GM18873 (cell line): ENCODE measurements around the gene POLDIP2.
"Not testable (repeated sequence)": the region's sequence is repeated elsewhere in the genome, so short reads cannot be mapped to it uniquely, and the experiment has no call there.

Experiments used
- ATAC-seq: cut with Tn5 transposase; IDR thresholded peaks from one replicate; pipeline ENCODE4 v1.9.1; 2021; ENCODE audit warnings: mild to moderate bottlenecking, moderate library complexity, moderate number of reproducible peaks; ENCODE audit not compliant: unreplicated experiment, low FRiP score

POLDIP2 gene

DNA sequence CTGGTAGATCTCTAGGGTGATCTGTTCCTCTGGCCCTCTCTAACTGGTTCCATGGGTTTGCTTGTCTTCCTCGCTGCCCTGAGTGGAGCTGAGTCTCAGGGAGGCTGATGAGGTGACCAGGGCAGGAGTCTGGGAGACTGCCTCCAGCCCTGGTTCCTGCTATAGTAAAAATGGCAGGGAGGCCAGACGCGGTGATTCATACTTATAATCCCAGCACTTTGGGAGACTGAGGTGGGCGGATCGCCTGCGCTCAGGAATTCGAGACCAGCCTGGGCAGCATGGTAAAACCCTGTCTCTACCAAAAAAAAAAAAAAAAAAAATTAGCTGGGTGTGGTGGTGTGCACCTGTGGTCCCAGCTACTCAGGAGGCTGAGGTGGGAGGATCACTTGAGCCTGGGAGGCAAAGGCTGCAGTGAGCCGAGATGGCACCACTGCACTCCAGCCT, 18.5 kb downstream of the POLDIP2 start:
- ATAC-seq: not testable (repeated sequence)

DNA sequence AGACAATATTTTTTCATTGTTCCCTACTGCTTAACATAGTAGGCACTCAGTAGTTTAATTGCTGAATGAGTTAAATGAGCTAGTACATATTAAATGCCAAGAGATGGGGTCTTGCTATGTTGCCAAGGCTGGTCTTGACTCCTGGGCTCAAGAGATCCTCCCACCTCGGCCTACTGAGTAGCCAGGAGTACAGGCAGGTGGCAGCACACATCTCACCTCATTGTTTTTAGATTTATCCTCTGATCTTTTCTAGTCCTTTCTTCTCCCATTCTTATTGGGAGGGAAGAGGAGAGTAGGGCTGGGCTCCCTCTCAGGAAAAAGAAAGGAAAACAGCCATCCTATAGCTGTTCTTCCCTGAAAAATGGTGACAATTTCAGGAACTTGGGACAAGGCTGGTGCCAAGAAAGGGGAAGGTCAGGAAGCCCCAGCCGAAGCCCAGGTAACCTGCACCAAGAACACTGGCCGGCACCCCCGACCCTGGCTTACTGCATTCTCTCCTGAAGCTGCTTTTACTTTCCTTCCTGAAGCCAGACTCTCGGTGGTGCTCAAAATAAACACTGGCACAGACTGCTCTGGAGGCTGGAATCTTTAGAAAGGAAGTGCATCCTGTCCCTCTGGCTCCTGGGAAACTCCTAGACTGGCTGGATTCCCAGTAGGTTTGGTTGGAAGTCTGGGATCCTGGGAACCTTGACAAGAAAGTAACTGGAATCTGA, 19.1 kb downstream of the POLDIP2 start:
- ATAC-seq: no peak

- ATAC-seq: no peak
Measured at GRCh38 chr17:28335959-28336871, 21.1 kb downstream of the POLDIP2 start.

DNA sequence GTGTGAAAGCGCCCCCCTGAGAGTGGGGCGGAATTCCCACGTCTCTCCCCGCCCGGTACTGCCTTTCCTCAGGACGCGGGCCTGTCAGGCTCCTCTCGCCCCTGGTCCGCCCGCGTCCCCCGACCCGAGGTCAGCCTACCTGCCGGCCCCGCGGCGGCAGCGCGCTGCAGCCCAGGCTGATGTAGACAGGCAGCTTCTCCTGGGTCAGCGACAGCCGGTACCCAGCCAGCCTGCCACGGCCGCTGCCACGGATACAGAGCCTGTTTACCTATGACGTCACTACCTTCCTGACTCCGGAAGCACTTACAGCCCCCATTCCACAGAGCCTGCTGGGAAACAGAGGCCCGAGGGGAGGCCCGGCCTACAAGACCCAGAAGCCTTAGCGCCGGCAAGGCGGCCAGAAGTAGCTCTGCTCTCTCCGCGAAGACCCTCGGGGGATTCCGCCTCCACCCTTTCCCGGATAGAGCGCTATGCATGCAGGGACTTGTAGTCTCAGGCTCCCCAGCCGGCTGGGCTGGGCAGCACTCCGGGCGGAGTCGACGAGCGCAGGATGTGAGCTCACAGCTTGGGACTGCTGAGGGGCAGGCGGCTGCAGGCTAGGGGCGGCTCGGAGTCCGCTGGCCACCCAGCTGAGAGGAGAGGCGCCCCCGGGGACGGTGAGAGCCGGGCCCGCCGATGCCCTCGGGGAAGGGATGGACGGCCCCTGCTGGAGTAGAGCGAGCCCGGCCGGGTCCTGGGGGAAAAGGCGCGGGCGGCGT, 21.9 kb downstream of the POLDIP2 start, which contains the start of the genes IFT20 and TNFAIP1:
IFT20 (minus strand) TSS at position 272 of the 758 bp plus-strand sequence. CDS start 3,487 bp downstream, outside the sequence.
TNFAIP1 (plus strand) TSS at position 561 of the 758 bp plus-strand sequence. CDS start 3,761 bp downstream, outside the sequence.
- peak; percentile 93 for ATAC-seq

DNA sequence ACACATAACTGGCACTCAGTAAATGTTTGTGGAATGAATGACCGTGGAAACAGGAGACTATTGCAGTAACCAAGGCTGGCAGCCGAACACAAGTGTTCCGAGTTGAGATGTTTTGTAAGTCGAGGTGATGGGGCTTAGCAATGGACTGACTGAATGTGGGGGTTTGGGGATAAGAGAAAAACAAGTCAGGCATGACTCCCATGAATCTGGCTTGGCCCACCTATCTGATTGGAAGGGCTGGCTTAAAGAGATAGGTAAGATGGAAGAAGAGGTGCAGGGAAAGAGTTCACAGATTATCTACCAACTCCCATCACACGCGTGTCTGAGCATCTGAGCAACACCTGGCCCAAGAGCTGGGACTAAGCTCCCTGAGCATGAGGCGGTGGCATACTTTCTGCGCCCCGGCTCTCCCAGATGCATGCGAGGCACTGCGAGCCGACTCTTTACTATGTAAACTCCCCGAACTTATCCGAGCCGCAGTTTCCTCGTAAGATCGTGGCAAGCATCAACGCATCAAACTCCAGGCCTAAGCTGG, 22.6 kb downstream of the POLDIP2 start:
- ATAC-seq: no peak

DNA sequence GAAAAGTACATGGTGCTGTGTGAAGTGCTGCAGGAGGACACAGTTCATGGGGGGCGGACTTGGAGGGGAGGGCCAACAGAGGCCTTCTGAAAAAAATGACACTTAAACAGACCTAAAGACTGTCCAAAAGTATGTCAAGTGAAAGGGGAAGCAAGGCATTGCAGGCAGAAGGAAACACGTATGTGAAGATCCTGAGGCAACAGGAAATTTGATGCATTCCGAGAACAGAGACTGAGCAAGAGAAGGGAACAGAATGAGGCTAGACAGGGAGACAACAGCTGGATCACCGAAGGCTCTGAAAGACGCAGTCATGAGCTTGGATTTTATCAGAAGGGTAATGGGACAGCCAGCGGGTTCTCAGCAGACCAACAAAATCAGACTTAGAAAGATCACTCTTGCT, 23.2 kb downstream of the POLDIP2 start:
- ATAC-seq: no peak

DNA sequence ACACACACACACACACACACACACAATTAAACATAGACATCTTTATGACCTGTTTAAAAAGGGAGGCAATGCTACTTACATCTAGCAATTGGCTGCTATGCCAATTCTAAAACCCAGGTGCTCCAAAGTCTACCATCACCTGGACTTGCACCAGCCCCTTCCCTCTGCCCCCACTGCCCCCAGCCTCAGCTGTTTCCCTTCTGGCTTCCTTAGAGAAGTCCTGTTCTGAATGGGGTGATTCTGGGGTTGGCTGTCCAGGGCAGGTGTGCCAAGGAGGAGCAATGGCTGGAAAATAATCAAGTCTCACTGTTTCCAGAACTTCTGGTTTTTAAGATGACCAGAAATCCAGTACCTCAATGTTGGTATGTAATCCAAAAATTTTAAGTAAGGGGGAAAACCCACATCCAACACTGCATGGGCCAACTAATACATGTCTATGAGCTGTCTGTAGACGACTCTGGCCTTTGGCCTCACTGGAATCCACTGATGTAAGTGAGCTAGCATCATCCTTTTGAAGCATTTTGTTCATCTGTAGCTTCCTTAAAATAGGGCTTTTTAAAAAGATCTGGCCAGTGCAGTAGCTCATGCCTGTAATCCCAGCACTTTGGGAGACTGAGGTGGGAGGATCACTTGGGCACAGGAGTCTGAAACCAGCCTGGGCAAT, 24.1 kb downstream of the POLDIP2 start:
- ATAC-seq: no peak

- ATAC-seq: no peak
Measured at GRCh38 chr17:28331891-28332420, 25.4 kb downstream of the POLDIP2 start.

- no peak for ATAC-seq
Measured at GRCh38 chr17:28330671-28331070, 26.7 kb downstream of the POLDIP2 start.

DNA sequence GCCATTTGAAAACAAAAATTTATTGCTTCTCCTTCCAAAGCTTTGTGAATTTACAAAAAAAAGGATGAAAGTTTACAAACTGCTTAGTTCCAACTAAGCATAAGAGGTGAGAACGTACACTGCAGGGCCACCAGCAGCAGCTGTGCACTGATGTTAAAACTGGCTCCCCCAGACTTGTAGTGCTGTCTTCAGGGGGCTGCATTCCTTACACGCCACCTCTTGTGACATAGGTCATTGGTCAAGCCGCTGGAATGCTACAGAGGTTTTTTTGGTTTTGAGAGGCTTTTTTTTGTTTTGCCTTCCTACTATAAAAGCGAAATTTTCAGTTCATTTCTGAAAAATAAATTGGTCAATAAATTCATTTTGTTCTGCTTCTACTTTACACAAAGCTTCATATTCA, 29.0 kb downstream of the POLDIP2 start:
- ATAC-seq: no peak

DNA sequence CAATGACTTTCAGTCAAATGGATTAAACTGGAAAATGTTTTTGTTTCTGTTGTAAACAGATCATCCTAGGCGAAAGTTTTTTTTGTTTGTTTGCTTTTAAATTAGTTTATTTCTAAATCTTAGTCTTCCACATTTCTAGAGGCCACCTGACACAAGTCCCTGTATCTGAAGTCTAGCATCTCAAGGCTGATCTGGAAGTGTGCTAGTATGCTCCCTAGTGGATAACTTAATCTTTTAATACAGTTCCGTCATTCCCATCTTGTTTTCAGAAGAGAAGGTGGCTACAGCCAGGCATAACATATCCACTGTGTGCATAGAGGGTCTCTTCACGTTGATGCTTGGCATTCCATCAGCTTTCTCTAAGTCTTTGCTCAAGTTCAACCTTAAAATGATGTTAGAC, 29.6 kb downstream of the POLDIP2 start:
- no peak for ATAC-seq

DNA sequence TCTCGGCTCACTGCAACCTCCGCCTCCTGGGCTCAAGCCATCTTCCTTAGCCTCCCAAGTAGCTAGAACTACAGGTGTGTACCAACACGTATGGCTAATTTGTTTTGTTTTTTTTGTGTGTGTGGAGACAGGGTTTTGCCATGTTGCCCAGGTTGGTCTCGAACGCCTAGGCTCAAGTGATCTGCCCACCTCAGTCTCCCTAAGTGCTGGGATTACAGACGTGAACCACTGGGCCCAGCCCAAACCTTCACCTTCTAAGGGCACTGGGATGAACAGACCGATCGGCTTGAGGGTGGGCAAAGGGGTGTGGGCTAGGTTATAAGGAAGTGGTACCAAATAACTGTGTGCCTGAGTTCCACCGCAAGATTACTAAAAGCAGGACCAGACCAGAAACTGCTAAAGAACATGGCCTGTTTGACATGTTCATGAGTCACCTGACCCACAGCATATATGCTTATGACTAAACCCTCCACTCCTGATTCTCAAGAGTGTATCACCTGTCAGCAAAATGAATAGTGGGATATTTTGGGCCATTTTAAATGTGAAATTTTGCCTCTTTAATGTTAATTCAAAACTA, 30.2 kb downstream of the POLDIP2 start:
- peak; percentile 62 for ATAC-seq

- ATAC-seq: no peak
Measured at GRCh38 chr17:28326114-28326513, 31.2 kb downstream of the POLDIP2 start.

- no peak for ATAC-seq
Measured at GRCh38 chr17:28325211-28325610, 32.1 kb downstream of the POLDIP2 start.

GRCh38 chr17:28324781-28325180, 32.5 kb downstream of the POLDIP2 start:
- no peak for ATAC-seq

GRCh38 chr17:28324267-28324745, 33.0 kb downstream of the POLDIP2 start:
- ATAC-seq: no peak

DNA sequence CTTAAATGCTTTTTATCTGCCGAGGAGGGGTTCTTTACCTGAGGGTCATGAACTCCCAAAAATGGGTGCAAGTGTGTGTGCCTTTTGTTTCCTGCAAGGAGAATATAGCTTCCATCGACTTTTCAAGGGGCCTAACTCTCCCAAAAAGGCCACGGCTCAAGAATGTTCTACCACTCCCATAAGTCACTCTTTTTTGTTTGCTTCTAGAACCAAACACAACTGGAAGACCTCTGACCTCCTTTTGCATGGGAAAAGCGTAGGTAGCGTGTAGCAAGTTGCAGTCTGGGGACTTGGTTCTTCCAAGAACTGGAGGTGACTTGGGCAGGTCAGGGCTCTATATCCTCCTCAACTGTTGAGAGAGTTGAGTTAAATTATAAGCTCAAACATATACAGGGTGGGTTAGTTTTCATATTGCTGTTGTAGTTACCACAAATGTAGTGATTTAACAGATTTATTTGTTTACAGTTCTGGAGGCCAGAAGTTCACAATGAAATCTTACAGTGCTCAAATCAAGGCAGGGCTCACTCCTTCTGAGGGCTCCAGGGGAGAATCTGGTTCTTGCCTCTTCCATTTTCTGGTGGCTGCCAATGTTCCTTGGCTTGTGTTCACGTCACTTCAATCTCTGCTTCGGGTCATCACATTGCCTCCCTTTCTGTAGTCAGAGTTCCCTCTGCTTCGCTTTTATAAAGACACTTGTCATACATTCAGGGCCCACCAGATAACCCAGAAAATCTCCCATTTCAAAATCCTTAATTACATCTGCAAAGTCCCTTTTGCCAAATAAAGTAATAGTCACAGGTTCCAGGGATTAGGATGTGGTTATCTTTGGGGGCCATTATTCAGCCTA, 36.9 kb downstream of the POLDIP2 start:
- no peak for ATAC-seq

GRCh38 chr17:28319598-28319935, 37.8 kb downstream of the POLDIP2 start:
- ATAC-seq: no peak
